GM18951 (cell line): ENCODE results near the gene AK9.

Experiments
- POLR2A ChIP-seq: IDR thresholded peaks from 4 replicates; pipeline ENCODE4 v1.6.1; 2011; ENCODE audit warnings: mild to moderate bottlenecking; ENCODE audit not compliant: insufficient read length, insufficient read depth; ENCODE audit errors: extremely low read depth
- in situ Hi-C: fragments of 300-500 bp; cut with MboI; formaldehyde crosslinking; loops from one replicate; pipeline ENCODE4 v1.12.0; 2022; ENCODE audit warnings: low sequenced_read_pairs, mixed read lengths, inconsistent platforms; ENCODE audit not compliant: unreplicated experiment

The AK9 gene

DNA sequence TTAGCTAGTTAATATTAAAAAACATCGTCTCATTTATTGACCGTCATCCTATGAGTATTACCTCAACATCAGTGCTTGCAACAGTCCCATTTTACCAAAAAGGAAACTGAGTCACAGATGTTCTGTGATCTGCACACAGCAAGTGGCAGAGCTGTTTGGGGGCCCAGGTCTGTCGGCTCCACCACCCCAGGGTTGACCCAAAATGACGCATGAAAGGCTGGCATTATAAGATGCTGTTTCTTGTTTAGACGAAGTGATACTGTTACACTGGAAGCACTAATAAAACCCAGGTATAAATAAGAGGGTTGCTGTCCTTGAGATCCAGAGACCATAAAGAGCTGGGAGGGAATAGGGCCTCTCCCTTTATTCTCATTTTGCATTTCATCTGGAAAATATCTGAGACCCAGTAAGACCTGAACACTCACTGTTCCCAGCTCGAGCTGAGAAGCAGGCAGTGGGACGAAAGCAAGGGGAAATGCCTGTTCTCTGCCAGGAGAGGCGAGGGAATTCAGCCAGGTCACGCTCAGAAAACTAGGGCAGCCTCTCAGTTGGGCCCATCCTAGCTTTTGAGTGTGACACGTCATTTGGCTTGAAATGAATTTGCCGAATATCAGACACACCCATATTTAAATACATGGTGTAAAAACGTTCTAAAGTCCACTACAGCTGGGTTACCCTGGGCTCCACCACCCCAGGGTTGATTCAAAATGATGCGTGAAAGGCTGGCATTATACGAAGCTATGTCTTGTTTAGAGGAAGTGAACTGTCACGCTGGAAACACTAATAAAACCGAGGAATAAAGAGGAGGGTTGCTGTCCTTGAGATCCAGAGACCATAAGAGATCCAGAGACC lies 234.1 kb downstream of the AK9 start:
- in situ Hi-C loops = no loop called here
- TF ChIP-seq POLR2A = no peak

GRCh38 chr6:109456111-109456583 lies 234.9 kb downstream of the AK9 start:
- TF ChIP-seq POLR2A = no peak
- in situ Hi-C loops = no loop called here

- TF ChIP-seq POLR2A = peak; percentile 76
- in situ Hi-C loops = no loop called here
Observed at GRCh38 chr6:109455437-109456110, 235.4 kb downstream of the AK9 start, which contains the start of gene MICAL1. MICAL1 (minus strand) TSS chr6:109455772; CDS start chr6:109454196, 1,576 bp downstream.

DNA sequence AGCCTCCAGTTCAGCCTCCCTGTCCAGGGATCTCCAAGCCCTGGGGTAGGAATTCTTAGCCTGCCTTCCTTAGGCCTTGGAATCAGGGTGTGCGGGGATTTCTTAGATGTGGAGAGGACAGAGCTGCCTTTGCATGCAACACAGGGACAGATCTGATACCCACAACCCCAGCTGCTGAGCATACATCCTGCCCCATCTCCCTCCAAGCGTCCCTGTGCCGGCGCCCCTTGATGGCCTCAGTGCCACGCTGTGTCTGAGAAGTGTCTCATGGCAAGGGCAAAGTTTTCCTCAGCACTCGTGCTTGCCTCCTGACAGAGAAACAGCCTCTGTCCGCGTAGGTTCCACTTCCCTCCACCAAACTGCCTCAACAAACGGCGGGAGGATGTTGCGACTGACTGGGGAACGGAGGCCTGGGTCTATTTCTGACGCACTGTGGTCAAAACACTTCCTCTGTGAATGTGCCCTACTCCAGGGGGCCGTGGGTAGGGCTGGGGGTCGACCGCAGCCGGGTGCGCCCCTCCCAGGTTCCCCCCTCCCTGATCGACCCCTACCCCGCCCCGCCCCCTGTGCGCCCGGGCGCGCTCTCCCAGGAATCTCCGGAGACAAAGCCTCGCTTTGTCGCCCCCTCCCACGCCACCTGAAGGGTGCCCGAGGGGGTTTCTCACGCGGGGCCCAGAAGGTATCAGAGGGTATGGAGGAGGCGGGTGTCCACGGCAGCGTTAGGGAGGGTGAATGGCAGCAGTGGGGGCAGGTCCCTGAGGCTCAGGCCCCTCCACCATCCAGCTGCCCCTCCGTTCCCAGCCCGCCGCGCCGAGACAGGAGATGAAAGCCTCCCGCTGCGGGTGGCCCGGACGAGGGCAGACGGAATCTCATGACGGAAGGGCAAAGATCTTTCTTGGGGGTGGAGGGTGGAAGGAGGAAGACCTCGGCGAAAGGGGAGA lies 236.2 kb downstream of the AK9 start:
- peak; percentile 56 for TF ChIP-seq POLR2A

GRCh38 chr6:109453594-109454495 lies 237.2 kb downstream of the AK9 start:
- peak; percentile 22 for TF ChIP-seq POLR2A
- in situ Hi-C loops = no loop called here

More for the DNA sequence above, 236.2 kb downstream of the AK9 start:
- in situ Hi-C loops = no loop called here

DNA sequence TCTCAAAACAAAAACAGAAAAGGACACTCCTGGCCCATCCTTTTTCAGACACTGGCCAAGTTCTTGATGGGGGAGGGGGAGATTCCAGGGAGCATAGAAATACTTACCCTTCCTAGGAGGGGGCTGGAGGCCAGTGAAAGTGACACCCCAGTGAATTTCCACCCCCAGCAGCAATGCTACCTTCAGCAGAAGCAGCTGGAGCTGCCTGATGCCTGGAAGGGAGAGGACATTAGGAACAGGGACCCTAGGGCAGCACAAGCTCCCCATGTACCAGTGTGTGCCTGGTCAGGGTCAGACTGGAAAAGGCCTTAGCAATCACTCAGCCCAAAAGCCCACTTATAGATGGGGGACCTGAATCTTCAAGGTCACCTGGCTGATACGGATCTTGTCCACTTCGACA lies 237.8 kb downstream of the AK9 start:
- in situ Hi-C loops = no loop called here
- no peak for TF ChIP-seq POLR2A

GRCh38 chr6:109452181-109452580 lies 238.8 kb downstream of the AK9 start:
- TF ChIP-seq POLR2A = no peak
- in situ Hi-C loops = no loop called here

GRCh38 chr6:109451376-109451775 lies 239.6 kb downstream of the AK9 start:
- TF ChIP-seq POLR2A = no peak
- in situ Hi-C loops = no loop called here

- no peak for TF ChIP-seq POLR2A
- in situ Hi-C loops = no loop called here
Observed at GRCh38 chr6:109450801-109451200, 240.2 kb downstream of the AK9 start.

DNA sequence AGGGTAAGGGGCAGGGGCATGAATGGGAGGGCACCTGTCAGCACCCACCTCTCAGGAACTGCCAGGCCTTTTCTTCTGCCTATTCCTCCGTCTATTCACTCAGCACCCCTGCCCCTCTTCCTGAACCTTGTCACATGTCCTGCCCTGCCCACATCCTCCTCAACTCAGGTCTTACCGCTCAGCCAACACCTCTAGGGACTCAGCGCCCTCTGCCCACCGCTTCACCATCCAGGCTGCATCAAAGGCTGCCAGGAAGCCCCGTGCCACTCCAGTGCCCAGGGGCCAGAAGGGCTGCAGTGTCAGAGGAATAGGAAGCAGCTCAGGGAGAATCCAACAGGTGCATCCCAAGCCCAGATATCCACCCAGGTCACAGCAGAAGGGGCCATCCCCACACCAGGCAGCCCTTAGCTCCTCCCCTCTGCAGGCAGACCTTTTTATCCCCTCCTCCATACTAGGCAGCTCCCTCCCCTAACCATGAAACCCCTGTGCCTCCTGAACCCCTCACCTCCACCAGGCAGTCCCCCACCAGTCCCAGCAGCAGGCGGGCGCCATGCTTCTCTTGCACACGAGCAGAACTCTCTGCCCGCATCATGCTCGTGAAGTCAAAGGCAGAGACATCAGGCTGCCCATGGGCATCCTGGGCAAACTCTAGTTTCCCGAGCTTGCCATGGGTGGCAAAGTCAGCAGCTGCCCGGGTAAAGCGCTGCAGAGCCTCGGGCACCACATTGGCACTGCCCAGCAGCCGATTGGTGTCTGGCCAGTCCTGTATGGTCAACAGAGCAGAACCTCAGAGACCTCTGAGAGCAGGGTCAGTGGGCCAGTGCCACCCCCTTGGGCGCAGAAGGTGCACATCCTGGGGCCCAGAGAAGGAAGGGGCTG lies 241.0 kb downstream of the AK9 start:
- in situ Hi-C loops = no loop called here
- no peak for TF ChIP-seq POLR2A
